ENCODE results near the gene RPP14.

RPP14 gene

DNA sequence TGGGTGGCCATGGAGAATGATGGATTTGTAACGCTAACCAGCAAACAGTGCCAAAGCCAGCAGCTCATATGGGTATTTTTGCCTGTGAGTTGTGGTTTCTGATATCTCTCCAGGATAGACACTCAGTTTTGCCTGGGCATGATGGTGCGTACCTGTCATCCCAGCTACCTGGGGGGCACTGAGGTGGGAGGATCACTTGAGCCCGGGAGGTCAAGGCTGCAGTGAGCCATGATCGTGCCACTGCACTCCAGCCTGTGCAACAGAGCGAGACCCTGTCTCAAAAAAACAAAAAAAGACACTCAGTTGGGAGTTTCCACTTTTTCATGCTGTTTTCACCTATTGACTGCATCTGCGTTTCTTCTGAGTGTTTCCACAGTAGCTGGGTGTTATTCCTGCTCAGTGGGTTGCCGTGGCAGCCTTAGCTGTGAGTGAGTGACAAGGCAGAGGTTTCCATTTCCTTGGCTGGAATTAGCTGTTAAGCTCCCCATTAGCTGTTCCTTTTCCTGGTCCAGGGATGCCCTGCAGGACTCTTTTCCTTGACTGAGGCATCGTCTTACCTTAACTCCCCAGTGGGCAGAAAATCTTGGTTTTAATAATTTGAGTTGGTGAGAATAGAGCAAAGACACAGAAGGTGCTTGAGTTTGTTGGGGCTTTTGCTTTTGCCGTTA, 14.2 kb upstream of the RPP14 start:
- no peak for DNase-seq

DNA sequence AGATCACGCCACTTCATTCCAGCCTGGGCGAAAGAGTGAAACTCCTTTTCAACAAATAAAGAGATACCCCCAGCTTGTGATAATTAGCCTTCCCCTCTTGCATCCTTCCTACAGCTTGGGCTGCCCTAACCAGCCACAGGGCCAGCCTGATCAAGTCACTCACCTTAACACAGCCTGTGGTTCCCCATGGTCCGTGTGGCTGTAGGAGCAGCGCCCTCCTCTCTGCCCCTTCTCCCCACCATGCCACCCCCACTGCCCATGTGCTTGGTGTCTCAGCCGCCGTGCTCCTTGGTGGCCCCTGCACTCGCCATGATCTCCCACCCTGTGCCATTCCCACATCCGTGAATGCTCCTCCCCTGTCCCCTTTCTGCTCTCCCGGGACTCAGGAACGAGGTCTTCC, 13.2 kb upstream of the RPP14 start:
- DNase-seq: no peak

DNA sequence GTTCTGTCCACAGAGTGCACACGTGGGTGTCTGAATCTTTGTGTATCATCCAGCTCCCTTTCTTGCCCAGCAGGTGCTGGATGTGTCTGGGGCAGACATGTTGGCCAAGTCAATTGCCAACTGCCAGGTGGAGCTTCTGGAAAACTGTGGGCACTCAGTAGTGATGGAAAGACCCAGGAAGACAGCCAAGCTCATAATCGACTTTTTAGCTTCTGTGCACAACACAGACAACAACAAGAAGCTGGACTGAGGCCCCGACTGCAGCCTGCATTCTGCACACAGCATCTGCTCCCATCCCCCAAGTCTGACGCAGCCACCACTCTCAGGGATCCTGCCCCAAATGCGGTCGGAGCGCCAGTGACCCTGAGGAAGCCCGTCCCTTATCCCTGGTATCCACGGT, 12.5 kb upstream of the RPP14 start:
- no peak for DNase-seq

DNA sequence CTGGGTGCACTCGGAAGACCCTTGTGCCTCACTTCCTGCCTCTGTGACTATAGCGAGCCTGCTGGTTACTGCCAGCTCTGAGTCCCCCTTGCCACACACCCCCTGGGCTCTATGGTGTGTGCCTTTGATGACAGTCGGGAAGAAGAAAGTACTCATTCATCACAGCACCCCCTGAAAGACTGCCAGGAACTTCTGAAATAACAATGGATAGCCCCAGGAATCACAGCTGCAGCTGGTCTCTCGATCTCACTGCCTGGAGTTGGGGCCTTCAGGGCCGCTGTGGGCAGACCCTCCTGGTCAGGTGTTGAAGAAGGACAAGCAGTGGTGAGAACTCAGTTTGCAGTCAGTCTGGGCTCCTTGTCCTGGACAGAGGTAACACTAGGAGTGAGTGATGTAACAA, 9.8 kb upstream of the RPP14 start:
- no peak for DNase-seq

DNA sequence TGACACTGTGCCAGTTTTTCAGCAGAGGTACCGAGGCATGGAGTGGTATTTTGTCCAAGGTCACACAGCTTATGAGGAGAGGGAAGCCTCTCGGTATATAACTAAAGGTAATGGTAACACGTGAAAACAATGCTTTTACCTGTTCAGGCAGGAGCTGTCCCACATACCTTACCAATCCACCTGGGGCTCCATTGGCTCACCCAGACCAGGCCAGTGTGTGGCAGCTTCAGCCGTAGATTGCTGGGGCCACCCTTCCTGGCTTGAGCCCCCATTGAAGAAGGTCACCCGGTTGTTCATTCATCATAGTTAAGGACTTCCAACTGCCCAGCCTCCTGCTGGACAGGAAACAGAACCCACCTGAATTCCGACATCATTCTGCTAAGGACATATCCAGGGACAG, 9.2 kb upstream of the RPP14 start:
- no peak for DNase-seq

DNA sequence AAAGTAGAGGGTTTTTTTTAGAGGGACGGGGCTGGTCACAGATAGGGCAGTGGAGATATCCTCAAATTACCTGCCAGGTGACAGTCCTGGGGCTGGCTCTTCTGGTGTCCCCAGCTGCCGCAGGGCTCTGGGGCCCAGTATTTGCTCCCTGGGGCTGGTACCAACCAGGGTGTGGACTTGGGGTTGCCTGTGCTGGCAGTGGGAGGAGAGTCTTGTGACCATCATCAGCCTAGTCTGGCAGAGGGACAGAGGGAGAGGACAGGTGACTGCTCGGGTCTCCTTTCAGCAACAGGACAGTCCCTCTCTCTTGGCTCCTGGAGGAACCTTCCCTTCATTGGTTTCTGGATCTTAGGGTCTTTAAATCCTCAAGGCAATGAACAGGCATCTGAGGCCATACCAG, 7.9 kb upstream of the RPP14 start:
- DNase-seq: no peak

DNA sequence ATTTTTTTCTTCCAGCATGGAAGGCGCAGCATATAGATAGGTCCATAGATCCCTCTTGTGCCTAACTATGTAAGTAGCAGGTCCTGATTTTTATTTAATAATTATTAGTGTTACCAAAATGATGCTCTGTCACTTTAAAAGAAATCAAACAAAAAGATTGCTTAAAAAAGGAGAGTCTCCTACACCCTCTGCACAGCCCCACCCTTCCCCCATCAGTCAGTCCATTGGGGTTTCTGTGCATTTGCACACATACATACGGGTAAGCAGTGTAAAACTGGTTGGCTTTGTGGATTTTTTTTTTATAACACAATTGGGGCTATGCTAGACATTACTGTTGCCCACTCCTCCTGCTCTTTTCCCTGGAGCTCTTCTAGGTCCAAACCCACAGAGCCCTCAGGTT, 7.0 kb upstream of the RPP14 start:
- DNase-seq: no peak

DNA sequence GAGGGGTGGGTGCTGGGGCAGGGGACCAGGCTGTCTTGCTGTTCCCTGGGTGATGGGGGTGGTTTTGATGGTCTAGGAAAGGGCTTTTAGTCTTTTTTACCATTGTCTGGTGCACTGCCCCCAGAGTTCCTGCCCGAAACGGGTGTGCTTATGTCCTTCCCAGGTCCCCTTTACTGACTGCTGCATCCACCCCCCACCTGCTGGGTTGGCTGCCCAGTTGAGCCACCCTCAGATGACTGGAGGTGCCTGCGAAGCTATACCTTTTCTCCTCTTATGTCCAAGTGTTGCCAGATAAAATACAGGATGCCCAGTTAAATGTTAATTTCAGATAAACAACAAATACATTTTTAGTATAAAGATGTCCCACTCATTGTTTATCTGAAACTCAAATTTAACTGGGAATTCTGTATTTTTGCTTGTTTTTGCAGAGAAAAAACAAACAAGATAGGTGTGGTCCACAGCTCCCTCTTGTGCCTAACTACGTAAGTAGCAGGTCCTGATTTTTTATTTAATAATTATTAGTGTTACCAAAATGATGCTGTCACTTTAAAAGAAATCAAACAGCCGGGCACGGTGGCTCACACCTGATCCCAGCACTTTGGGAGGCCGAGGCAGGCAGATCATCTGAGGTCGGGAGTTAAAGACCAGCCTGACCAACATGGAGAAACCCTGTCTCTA, 6.1 kb upstream of the RPP14 start:
- peak; percentile 36 for DNase-seq

DNA sequence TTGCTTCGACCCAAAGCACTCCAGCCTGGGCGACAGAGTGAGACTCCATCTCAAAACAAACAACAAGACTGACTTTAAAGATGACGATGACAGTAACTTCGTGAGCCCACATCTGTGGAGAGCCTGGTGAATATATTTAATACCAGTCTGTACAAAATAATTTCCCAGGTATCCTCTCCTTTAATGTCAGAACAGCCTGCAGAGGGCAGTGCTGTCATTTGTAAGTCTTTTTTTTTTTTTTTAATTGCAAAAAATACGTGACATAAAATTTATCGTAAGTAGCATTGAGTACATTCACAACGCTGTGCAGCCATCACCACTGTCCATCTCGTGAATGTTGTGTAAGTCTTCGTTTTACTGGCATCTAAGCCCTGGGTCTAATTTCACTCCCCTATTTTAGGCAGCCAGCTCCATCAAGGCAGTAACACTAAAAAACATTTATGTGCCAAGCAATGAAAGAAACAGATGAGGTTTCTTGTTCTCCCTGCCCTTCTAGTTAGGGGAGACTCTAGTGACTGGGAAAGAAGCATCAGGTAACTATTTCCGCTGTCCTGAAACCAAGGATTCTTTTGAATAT, 1.7 kb downstream of the RPP14 start:
- peak; percentile 58 for DNase-seq

DNA sequence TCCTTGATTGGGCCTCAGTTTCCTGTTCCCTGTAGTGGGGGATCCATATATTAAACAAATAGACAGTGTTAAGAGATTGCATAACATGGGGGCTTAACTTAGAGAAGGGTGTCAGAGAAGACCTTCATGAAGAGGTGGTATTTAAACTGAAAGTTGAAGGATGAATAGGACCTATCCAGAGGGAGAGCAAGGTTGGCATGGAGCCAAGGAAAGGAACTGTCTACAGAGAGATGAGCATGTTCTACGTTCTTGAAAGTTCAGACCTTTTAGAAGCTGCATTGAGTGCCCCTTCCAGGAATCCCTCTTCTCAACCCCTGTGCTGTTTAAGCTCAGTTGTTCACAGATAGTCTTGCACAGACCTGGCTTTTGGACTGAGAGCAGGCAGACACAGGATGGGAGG, 2.7 kb downstream of the RPP14 start:
- no peak for DNase-seq

DNA sequence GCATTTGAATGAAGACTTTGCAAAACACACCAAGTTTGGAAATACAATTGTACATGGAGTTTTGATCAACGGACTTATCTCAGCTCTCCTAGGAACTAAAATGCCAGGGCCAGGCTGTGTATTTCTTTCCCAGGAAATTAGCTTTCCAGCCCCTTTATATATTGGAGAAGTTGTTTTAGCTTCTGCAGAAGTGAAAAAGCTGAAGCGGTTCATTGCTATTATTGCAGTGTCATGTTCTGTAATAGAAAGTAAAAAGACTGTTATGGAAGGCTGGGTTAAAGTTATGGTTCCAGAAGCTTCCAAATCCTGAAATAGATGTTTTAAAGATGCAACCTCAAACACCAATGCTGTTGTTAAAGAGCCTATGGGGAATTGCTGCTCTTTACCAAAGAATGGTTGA, 11.8 kb downstream of the RPP14 start:
- DNase-seq: no peak

DNA sequence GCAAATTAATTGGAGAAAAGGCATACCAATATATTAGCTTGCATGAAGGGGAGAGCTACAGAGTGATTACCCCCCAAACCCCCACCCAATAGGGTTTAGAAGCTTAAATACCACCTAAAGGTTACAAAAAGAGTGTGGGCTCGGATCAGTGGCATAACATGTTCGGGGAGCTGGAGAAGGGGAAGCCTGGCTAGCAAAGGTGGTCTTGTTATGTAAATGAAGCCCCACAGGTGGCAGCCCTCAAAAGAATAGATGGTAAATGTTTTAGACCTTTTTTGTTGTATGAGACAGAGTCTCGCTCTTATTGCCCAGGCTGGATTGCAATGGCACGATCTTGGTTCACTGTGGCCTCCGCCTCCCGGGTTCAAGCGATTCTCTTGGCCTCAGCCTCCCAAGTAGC, 15.7 kb downstream of the RPP14 start:
- DNase-seq: no peak

DNA sequence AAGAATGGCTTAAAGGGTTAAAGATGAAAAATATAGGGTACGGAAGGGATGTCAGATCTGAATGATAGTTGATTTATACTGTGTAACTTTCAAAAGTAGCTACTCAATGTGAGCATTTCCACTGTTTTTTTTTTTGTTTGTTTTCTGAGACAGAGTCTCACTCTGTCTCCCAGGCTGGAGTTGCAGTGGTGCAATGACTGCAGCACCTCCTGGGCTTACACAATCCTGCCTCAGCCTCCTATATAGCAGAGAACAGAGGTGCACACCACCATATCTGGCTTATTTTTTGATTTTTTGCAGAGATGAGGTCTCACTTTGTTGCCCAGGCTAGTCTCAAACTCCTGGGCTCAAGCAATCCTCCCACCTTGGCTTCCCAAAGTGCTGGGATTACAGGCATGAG, 16.7 kb downstream of the RPP14 start:
- no peak for DNase-seq

DNA sequence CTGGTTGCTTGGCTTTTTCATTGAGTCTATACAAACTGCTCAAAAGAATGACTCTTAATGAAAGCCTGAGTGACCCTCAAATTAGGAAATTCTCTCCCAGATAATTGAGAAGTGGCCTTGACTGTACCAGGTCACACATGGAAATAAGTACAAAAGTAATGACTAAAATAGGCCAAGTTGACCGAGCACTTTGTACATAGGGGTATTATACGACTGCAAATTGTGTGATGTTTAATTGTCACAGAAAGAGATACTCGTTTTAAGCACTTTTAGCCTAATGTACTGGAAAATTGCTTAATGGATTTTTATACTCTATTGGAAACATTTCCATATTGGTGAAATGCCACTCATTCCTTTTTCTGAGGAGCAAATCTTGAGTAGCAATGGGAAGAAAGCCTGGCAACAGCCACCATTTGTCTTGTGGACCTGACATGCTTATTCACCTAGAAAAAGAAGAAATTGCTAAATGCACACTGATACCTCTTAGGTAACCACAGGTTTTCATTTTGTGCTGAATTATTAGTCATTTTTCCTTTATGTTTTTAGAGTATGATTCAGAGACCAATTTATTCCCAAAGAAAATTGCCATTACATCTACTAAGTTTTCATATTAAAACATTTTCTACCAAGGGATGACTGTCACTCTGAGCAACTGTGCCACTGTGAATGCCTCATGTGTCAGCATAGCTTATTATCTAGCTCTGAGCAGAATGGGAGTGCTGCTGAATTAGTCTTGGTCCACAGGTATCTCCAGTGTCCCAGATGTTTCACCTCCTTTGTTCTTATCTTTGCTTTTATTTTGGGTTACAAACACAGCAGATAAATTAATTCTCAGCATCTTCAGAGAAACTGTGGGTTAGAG, 17.7 kb downstream of the RPP14 start:
- no peak for DNase-seq

DNA sequence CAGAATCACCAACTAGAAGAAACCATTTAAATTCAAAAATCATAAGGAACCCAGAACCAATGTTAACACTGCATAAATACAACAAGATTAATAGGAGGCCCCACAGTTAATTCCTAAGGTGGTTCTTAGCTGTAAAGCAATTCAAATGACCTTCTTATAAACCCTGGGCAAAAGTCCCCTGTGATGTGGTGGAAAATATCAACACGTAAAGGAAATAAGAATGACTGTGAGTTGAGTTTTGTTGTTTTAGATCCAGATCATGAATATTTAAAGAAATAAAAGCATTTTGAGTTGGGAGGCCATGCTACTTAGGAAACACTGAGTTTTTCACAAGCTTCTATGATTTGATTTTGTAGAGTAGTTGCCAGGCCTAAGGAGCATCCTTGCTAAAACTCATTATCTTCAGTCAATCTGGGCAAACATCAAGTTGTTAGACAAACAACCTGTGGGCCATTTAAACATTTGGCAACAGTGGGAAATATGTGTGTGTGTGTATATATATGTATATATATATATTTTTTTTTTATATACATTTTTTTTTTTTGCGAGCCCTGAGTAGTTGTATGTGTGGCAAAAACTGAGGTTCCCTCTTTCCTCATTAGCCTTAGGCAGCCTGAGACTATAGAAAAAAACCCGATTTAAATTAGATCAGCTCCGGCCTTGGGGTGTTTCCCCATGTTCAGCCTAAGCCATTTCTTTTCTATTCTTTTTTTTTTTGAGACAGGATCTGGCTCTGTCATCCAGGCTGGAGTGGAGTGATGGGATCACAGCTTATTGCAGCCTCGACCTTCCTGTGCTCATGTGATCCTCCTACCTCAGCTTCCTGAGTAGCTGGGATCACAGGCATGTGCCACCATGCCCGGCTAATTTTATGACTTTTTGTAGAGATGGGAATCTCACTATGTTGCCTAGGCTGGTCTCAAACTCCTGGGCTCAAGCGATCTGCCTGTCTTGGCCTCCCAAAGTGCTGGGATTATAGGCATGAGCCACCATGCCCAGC, 18.6 kb downstream of the RPP14 start:
- no peak for DNase-seq

DNA sequence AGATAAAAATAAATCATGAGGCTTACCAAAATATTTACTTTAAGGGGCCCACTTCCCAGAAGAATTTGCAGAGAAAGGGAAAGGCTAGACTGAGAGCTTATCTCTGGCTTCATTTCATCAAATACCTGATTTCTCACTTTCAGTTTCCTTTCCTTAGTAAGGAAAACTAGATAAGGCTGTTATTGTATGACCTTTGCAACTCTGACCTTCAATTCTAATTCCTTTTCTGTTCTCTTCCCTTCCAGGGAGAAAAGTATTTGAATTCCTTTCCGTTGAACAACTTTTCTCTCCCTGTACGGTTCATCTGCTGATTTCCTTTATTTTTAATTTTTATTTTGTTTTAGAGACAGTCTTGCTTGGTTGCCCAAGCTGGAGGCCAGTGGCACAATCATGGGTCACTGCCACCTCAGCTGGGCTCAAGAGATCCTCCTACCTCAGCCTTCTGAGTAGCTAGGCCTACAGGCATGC, 19.5 kb downstream of the RPP14 start:
- peak; percentile 9 for DNase-seq

DNA sequence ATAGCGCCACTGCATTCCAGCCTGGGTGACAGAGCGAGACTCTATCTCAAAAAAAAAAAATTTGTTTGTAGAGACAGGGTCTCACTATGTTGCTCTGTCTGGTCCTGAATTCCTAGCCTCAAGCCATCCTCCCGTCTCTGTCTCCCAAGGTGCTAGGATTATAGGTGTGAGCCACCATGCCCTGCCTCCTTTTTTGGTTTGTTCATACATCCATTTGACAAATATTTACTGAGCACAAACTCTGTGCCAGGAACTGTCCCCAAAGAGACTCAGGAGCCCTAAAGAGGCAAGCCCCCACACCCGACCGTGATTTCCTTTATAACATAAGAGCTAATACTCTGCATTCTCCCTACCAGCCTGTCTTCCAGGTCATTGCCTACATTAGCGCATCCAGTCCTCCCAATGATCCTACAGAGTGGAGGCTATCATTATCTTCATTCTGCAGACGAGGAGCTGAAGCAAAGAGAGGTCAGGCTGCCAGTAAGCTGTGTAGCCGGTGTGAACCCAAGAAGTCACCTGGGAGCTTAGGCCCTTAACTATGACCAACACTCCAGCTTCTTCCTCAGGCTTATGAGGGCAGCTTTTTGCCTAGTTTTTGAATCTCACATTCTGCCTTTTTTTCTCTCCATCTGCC, 20.3 kb downstream of the RPP14 start:
- no peak for DNase-seq

DNA sequence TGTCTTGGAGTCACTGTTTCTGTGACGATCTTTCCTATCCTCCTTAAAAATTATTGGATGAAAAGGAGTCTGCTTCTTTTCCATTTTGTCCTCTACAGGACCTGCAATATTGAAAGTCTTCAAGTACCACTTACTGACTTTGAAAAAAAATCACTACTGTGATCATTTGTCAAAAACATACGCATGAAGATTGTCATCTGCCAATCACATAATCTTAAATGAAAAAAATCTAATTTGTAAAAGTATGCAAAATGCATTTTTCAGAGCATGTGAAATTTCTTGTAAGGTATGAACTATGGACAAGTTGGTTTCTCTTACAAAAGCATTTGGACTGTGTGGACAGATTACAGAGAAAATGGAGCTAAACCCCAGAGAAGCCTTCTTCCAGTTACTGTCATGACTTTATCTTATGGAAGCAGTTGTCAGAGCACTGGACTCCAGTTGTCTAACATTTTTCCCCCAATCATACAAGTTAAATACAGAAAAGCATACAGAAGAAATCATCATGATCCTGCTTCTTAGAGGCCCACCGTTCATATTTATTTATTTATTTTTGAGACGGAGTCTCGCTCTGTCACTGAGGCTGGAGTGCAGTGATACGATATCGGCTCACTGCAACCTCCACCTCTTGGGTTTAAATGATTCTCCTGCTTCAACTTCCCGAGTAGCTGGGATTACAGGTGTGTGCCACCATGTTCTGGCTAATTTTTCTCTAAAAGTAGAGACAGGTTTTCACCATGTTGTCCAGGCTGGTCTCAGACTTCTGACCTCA, 23.3 kb downstream of the RPP14 start:
- no peak for DNase-seq

DNA sequence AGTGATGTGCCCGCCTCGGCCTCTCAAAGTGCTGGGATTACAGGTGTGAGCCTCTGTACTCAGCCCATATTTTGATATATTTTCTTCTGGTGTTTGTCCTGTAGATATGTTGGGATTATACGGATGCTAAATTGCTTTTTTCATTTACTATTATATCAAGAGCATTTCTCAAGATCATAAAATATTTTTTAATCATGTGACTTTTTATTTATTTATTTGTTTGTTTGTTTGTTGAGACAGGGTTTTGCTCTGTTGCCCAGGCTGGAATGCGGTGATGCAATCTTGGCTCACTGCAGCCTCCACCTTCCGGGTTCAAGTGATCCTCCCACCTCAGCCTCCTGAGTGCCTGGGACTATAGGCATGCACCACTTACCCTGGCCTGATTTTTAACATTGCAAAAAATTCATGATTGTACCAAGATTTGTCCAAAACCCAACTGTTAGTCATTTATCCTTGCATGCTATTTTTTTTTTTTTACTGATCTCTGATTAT, 23.9 kb downstream of the RPP14 start:
- DNase-seq: no peak

DNA sequence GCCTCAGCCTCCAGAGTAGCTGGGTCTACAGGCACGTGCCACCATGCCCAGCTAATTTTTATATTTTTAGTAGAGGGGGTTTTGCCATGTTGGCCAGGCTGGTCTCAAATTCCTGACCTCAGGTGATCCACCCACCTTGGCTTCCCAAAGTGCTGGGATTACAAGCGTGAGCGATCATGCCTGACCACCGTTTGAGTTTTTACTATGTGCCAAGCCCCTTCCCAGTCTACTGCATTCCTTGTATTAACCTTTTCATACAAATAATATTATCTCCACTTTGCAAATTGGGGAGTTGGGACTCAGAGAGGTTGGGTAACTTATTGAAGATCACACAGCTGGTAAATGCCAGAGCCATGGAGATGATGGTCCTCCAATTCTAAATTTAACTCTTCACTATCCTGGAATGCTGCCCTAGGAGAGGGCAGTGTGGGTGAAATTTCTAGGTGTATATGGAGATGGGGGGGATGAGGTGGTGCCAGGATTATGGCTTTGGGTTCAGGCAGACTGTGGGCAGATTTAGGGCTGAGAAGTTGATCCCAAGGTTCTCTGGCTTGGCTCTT, 25.6 kb downstream of the RPP14 start:
- DNase-seq: no peak

All from fibroblast of skin of scalp (primary cell).